GM23338 (cell line): ENCODE measurements around the gene KISS1R. TPM values are rescaled to one million over a fixed set of nuclear protein-coding genes. Genes with fewer than 3 reads are reported as not detected.

Experiments used
- ATAC-seq: fragments of 200-7000 bp; cut with Tn5 transposase; 3 replicates; pipeline ENCODE4 v1.9.1; 2020
- DNase-seq: peaks from one replicate; pipeline ENCODE4 v3.0.0-alpha.2; 2015; ENCODE audit warnings: low spot score
- H2AFZ ChIP-seq: fragments of 200-600 bp; sonication (generic); 2 replicates; pipeline ENCODE4 v1.8.0; 2016; ENCODE audit warnings: antibody characterized with exemption, mild to moderate bottlenecking, moderate library complexity
- H3F3A ChIP-seq: fragments of 200-600 bp; sonication (generic); replicated peaks from 2 replicates; pipeline ENCODE4 v1.8.0; 2017; ENCODE audit warnings: antibody characterized with exemption, mixed run types, low read depth
- H3K27ac ChIP-seq: fragments of 200-600 bp; sonication (generic); 2 replicates; pipeline ENCODE4 v1.6.1; 2016; ENCODE audit warnings: low read depth
- H3K27me3 ChIP-seq: fragments of 200-600 bp; sonication (generic); 2 replicates; pipeline ENCODE4 v1.8.0; 2016; ENCODE audit warnings: mild to moderate bottlenecking, mixed run types, moderate library complexity; ENCODE audit not compliant: insufficient read depth
- H3K36me3 ChIP-seq: fragments of 200-600 bp; sonication (generic); 2 replicates; pipeline ENCODE4 v1.8.0; 2016; ENCODE audit warnings: mild to moderate bottlenecking; ENCODE audit not compliant: insufficient read depth
- H3K4me1 ChIP-seq: fragments of 200-600 bp; sonication (generic); 2 replicates; pipeline ENCODE4 v1.8.0; 2016; ENCODE audit warnings: mild to moderate bottlenecking, moderate library complexity; ENCODE audit not compliant: insufficient read depth
- H3K4me2 ChIP-seq: fragments of 200-600 bp; sonication (generic); 2 replicates; pipeline ENCODE4 v1.7.1; 2017; ENCODE audit warnings: mixed run types
- H3K4me3 ChIP-seq: fragments of 200-600 bp; sonication (generic); 2 replicates; pipeline ENCODE4 v1.6.1; 2016; ENCODE audit warnings: mixed run types
- H3K79me2 ChIP-seq: fragments of 200-600 bp; sonication (generic); replicated peaks from 2 replicates; pipeline ENCODE4 v1.8.0; 2017; ENCODE audit warnings: mild to moderate bottlenecking; ENCODE audit not compliant: insufficient read depth
- H3K9me2 ChIP-seq: fragments of 200-600 bp; sonication (generic); 2 replicates; pipeline ENCODE4 v1.8.0; 2017; ENCODE audit not compliant: insufficient read depth
- H4K20me1 ChIP-seq: fragments of 200-600 bp; sonication (generic); replicated peaks from 2 replicates; pipeline ENCODE4 v1.8.0; 2017; ENCODE audit warnings: mild to moderate bottlenecking; ENCODE audit not compliant: insufficient read depth
- H3K27ac Mint-ChIP-seq: 2 replicates; pipeline ENCODE4 v1.8.0; 2020; ENCODE audit warnings: inconsistent platforms, mild to moderate bottlenecking, moderate library complexity, mixed read lengths
- H3K27me3 Mint-ChIP-seq: 3 replicates; pipeline ENCODE4 v1.8.0; 2022; ENCODE audit warnings: low read depth, mild to moderate bottlenecking, moderate library complexity, mixed read lengths, inconsistent platforms; ENCODE audit not compliant: insufficient read depth, poor library complexity
- H3K36me3 Mint-ChIP-seq: 3 replicates; pipeline ENCODE4 v1.8.0; 2021; ENCODE audit warnings: low read depth, mild to moderate bottlenecking, inconsistent platforms, moderate library complexity, mixed read lengths
- H3K4me1 Mint-ChIP-seq: 3 replicates; pipeline ENCODE4 v1.8.0; 2020; ENCODE audit warnings: mild to moderate bottlenecking, inconsistent platforms, mixed read lengths
- H3K4me3 Mint-ChIP-seq: 3 replicates; pipeline ENCODE4 v1.8.0; 2021; ENCODE audit warnings: moderate library complexity, mild to moderate bottlenecking, inconsistent platforms, mixed read lengths
- H3K9me3 Mint-ChIP-seq: 3 replicates; pipeline ENCODE4 v1.8.0; 2020; ENCODE audit warnings: moderate library complexity, mild to moderate bottlenecking, inconsistent platforms, mixed read lengths
- ZNF331 ChIP-seq: fragments of 250-450 bp; sonication (Bioruptor Pico); IDR thresholded peaks from 2 replicates; pipeline ENCODE4 v1.5.0; 2020; ENCODE audit warnings: low read depth, mild to moderate bottlenecking, moderate library complexity
- polyA plus RNA-seq: library from polyadenylated mRNA; unstranded; fragments of >200 nt; fragmentation: Nextera tagmentation; extraction: Ambion mirVana; gene quantifications from 2 replicates; pipeline ENCODE4 v1.2.1, GENCODE V29; 2016
- total RNA-seq: library from RNA; depleted of rRNA; stranded (reverse); fragments of >200 nt; shearing (Covaris generic); gene quantifications from 2 replicates; pipeline ENCODE4 v1.2.3, GENCODE V29; 2014
- TF ChIP-seq, protein P1 (sequence below): fragments of 250-450 bp; sonication (Bioruptor Pico); IDR thresholded peaks from 2 replicates; pipeline ENCODE4 v1.5.0; 2020; ENCODE audit warnings: mild to moderate bottlenecking, moderate library complexity
- TF ChIP-seq, protein P2 (sequence below), 2 experiments: fragments of 200-600 bp in 1 of 2; sonication (generic) in 1 of 2; conservative IDR thresholded peaks; 2 replicates each; pipeline versions ENCODE4 v1.5.1 to v1.6.1; 2016 to 2017; ENCODE audit warnings: antibody characterized with exemption in 2 of 2, low read depth in 2 of 2, mild to moderate bottlenecking in 2 of 2, moderate library complexity in 1 of 2
- TF ChIP-seq, protein P3 (sequence below): IDR thresholded peaks from 2 replicates; pipeline ENCODE4 v1.6.1; 2016; ENCODE audit warnings: antibody characterized with exemption

KISS1R gene
- total and polyA plus RNA-seq, 2 experiments from 2014 or later: 0.78 to 4.0 TPM

DNA sequence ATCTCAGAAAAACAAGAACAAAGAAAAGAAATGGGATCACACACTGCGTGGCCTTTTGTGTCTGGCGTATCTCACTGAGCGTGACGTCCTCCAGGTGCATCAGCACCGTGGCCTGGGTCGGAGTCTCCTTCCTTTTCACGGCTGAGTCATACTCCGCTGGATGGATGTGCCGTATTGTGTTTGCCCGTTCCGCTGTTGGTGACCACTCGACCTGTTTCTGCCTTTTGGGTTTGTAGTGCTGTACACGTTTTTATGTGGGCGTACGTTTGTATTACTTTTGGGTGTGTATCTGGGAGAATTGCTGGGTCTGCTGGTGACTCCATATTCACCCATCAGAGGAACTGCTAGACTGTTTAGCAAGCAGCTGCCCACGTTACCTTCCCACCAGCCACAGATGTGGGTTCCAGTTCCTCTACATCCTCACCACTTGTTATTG, 20.1 kb downstream of the KISS1R start:
- Histone ChIP-seq H3K9me2 (no peaks in the 10 kb centered on the region), H3K27ac (no peak overlapping the region), H3F3A (0 out of 2 replicates have a peak, but pooled peaks cover 3% of the 10 kb centered on the region), H3K79me2 (peaks cover 87% of the 10 kb centered on the region), H2AFZ (no peak overlapping the region), H3K4me3 (no peak overlapping the region), H4K20me1 (peaks cover 8% of the 10 kb centered on the region), H3K4me2 (no peak overlapping the region), H3K27me3 (no peaks in the 10 kb centered on the region), H3K4me1 (peaks cover 10% of the 10 kb centered on the region; the same call in 1 of the 2 replicates), H3K36me3 (no peaks in the 10 kb centered on the region)
- Mint-ChIP-seq H3K36me3 (peaks cover 29% of the 10 kb centered on the region), H3K27ac (no peak overlapping the region; the same call in 1 of the 2 replicates), H3K4me3 (no peak overlapping the region), H3K4me1 (peaks cover 8% of the 10 kb centered on the region; the same call in 2 of the 3 replicates), H3K27me3 (peaks cover 12% of the 10 kb centered on the region), H3K9me3 (peaks cover 2% of the 10 kb centered on the region; the same call in 2 of the 3 replicates)
- DNase-seq (no peak), ATAC-seq (no peak)
- TF ChIP-seq, protein P1, sequence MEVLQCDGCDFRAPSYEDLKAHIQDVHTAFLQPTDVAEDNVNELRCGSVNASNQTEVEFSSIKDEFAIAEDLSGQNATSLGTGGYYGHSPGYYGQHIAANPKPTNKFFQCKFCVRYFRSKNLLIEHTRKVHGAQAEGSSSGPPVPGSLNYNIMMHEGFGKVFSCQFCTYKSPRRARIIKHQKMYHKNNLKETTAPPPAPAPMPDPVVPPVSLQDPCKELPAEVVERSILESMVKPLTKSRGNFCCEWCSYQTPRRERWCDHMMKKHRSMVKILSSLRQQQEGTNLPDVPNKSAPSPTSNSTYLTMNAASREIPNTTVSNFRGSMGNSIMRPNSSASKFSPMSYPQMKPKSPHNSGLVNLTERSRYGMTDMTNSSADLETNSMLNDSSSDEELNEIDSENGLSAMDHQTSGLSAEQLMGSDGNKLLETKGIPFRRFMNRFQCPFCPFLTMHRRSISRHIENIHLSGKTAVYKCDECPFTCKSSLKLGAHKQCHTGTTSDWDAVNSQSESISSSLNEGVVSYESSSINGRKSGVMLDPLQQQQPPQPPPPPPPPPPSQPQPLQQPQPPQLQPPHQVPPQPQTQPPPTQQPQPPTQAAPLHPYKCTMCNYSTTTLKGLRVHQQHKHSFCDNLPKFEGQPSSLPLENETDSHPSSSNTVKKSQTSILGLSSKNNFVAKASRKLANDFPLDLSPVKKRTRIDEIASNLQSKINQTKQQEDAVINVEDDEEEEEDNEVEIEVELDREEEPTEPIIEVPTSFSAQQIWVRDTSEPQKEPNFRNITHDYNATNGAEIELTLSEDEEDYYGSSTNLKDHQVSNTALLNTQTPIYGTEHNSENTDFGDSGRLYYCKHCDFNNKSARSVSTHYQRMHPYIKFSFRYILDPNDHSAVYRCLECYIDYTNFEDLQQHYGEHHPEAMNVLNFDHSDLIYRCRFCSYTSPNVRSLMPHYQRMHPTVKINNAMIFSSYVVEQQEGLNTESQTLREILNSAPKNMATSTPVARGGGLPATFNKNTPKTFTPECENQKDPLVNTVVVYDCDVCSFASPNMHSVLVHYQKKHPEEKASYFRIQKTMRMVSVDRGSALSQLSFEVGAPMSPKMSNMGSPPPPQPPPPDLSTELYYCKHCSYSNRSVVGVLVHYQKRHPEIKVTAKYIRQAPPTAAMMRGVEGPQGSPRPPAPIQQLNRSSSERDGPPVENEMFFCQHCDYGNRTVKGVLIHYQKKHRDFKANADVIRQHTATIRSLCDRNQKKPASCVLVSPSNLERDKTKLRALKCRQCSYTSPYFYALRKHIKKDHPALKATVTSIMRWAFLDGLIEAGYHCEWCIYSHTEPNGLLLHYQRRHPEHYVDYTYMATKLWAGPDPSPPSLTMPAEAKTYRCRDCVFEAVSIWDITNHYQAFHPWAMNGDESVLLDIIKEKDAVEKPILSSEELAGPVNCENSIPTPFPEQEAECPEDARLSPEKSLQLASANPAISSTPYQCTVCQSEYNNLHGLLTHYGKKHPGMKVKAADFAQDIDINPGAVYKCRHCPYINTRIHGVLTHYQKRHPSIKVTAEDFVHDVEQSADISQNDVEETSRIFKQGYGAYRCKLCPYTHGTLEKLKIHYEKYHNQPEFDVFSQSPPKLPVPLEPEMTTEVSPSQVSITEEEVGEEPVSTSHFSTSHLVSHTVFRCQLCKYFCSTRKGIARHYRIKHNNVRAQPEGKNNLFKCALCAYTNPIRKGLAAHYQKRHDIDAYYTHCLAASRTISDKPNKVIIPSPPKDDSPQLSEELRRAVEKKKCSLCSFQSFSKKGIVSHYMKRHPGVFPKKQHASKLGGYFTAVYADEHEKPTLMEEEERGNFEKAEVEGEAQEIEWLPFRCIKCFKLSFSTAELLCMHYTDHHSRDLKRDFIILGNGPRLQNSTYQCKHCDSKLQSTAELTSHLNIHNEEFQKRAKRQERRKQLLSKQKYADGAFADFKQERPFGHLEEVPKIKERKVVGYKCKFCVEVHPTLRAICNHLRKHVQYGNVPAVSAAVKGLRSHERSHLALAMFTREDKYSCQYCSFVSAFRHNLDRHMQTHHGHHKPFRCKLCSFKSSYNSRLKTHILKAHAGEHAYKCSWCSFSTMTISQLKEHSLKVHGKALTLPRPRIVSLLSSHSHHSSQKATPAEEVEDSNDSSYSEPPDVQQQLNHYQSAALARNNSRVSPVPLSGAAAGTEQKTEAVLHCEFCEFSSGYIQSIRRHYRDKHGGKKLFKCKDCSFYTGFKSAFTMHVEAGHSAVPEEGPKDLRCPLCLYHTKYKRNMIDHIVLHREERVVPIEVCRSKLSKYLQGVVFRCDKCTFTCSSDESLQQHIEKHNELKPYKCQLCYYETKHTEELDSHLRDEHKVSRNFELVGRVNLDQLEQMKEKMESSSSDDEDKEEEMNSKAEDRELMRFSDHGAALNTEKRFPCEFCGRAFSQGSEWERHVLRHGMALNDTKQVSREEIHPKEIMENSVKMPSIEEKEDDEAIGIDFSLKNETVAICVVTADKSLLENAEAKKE (CRISPR knock-in tag): no peak
- TF ChIP-seq, protein P2, sequence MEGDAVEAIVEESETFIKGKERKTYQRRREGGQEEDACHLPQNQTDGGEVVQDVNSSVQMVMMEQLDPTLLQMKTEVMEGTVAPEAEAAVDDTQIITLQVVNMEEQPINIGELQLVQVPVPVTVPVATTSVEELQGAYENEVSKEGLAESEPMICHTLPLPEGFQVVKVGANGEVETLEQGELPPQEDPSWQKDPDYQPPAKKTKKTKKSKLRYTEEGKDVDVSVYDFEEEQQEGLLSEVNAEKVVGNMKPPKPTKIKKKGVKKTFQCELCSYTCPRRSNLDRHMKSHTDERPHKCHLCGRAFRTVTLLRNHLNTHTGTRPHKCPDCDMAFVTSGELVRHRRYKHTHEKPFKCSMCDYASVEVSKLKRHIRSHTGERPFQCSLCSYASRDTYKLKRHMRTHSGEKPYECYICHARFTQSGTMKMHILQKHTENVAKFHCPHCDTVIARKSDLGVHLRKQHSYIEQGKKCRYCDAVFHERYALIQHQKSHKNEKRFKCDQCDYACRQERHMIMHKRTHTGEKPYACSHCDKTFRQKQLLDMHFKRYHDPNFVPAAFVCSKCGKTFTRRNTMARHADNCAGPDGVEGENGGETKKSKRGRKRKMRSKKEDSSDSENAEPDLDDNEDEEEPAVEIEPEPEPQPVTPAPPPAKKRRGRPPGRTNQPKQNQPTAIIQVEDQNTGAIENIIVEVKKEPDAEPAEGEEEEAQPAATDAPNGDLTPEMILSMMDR (conservative IDR thresholded peaks at IDR 0.05; ENCODE audit: low read depth in 2 of 2): no peak
- TF ChIP-seq, protein P3, sequence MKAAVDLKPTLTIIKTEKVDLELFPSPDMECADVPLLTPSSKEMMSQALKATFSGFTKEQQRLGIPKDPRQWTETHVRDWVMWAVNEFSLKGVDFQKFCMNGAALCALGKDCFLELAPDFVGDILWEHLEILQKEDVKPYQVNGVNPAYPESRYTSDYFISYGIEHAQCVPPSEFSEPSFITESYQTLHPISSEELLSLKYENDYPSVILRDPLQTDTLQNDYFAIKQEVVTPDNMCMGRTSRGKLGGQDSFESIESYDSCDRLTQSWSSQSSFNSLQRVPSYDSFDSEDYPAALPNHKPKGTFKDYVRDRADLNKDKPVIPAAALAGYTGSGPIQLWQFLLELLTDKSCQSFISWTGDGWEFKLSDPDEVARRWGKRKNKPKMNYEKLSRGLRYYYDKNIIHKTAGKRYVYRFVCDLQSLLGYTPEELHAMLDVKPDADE: no peak
- no peak for TF ChIP-seq ZNF331 (CRISPR knock-in tag)
